ENCODE data around the gene CLDN5. TPM values are rescaled to one million over a fixed set of nuclear protein-coding genes. Genes with fewer than 3 reads are reported as not detected.

Gene CLDN5
- total RNA-seq, 1 donor from 2014 or later, result 1.6 TPM

- Histone ChIP-seq H3K27me3 (ENCODE audit: control insufficient read depth, insufficient read depth, low read length) (peaks cover 42% of the 10 kb centered on the region), H3K36me3 (ENCODE audit: control insufficient read depth, insufficient read depth, low read length) (no peaks in the 10 kb centered on the region), H3K4me3 (ENCODE audit: low read depth, low read length) (no peak overlapping the region)
- DNase-seq (ENCODE audit: low read depth), result no peak
- TF ChIP-seq CTCF (IDR thresholded peaks at IDR 0.05; ENCODE audit: insufficient read depth, low read length, poor library complexity, severe bottlenecking), result no peak
These were observed 1.4 kb downstream of the CLDN5 start for GRCh38 chr22:19522881-19523239.

- DNase-seq (ENCODE audit: low read depth), result no peak
- H3K27me3 ChIP-seq (ENCODE audit: control insufficient read depth, insufficient read depth, low read length), result peaks cover 40% of the 10 kb centered on the region
- no peak for TF ChIP-seq CTCF (IDR thresholded peaks at IDR 0.05; ENCODE audit: insufficient read depth, low read length, poor library complexity, severe bottlenecking)
- no peaks in the 10 kb centered on the region for H3K36me3 ChIP-seq (ENCODE audit: control insufficient read depth, insufficient read depth, low read length)
- no peak overlapping the region for H3K4me3 ChIP-seq (ENCODE audit: low read depth, low read length)
These were observed 1.9 kb downstream of the CLDN5 start for GRCh38 chr22:19522190-19522880.

- Histone ChIP-seq H3K36me3 (ENCODE audit: control insufficient read depth, insufficient read depth, low read length) (no peaks in the 10 kb centered on the region), H3K4me3 (ENCODE audit: low read depth, low read length) (no peak overlapping the region), H3K27me3 (ENCODE audit: control insufficient read depth, insufficient read depth, low read length) (peaks cover 33% of the 10 kb centered on the region)
- DNase-seq (ENCODE audit: low read depth), result no peak
- TF ChIP-seq CTCF (IDR thresholded peaks at IDR 0.05; ENCODE audit: insufficient read depth, low read length, poor library complexity, severe bottlenecking), result no peak
These were observed 3.5 kb downstream of the CLDN5 start for GRCh38 chr22:19520566-19521305.

- DNase-seq (ENCODE audit: low read depth), result no peak
- no peak for TF ChIP-seq CTCF (IDR thresholded peaks at IDR 0.05; ENCODE audit: insufficient read depth, low read length, poor library complexity, severe bottlenecking)
- Histone ChIP-seq H3K36me3 (ENCODE audit: control insufficient read depth, insufficient read depth, low read length) (no peaks in the 10 kb centered on the region), H3K27me3 (ENCODE audit: control insufficient read depth, insufficient read depth, low read length) (peaks cover 26% of the 10 kb centered on the region), H3K4me3 (ENCODE audit: low read depth, low read length) (no peak overlapping the region)
These were observed 4.2 kb downstream of the CLDN5 start for GRCh38 chr22:19520007-19520406.

- no peak for DNase-seq (ENCODE audit: low read depth)
- H3K36me3 ChIP-seq (ENCODE audit: control insufficient read depth, insufficient read depth, low read length), result no peaks in the 10 kb centered on the region
- H3K27me3 ChIP-seq (ENCODE audit: control insufficient read depth, insufficient read depth, low read length), result peaks cover 19% of the 10 kb centered on the region
- no peak overlapping the region for H3K4me3 ChIP-seq (ENCODE audit: low read depth, low read length)
- no peak for TF ChIP-seq CTCF (IDR thresholded peaks at IDR 0.05; ENCODE audit: insufficient read depth, low read length, poor library complexity, severe bottlenecking)
These were observed 4.9 kb downstream of the CLDN5 start for GRCh38 chr22:19519041-19519926.
